ENCODE results near the gene GPR157.

GPR157 gene

DNA sequence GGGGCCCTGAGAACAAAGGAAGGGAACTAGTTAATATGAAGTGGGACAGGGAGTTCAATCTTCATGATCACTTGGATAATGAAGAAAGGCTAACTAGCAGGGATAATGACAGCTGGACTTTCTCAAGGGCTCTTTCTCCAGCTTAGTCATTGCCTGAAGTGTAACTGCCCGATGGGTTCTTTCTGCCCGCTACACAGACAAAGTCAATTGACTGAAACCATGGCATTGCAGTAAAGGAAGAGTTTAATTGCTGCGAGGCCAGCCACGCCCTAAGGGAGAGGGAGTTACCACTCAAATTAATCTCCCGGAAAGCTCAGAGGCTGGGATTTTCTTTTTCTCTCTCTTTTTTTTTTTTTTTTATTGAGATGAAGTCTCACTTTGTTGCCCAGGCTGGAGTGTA lies 42.9 kb downstream of the GPR157 start:
- no peak for DNase-seq

DNA sequence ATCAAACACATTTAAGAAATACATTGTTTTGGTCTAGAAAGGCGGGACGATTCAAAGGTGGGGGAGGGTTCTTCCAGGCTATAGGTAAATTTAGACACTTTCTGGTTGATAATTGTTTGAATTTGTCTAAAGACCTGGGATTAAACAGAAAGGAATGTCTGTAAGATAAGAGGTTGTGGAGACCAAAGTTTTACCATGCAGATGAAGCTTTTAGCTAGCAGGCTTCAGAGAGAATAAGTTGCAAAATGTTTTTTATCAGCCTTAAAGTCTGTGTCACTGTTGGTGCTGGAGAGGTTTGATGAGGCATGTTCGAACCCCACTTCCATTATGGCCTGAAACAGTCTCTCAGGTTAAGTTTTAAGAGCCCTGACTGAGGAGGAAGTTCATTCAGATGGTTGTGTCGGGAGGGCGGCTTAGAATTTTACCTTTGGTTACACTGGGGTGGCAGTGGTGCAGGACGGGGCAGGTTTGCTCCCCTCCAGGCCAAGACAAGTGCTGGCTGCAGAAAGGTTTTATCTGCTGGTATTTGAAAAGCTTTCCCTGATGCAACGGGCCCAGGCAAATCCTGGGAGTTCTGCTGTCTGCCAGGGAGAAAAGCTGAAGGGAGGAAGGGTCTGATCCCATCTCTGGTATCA lies 43.5 kb downstream of the GPR157 start:
- no peak for DNase-seq

DNA sequence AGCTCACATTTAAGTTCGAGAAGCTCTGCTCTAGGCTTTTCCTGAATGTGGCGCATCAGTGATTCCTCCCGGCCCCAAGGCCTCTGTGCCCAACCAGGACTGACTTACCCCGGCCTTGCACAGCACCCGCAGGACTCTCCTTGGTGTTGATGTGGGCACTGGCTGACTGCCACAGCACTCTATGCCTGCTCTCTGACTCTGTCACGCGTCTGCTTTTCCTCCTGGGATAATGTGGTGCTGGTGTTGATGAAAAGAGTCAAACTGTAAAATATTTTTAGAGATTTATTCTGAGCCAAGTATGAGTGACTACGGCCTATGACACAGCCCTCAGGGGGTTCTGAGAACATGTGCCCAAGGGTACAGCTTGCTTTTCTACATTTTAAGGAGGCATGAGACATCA lies 44.0 kb downstream of the GPR157 start:
- DNase-seq = no peak

DNA sequence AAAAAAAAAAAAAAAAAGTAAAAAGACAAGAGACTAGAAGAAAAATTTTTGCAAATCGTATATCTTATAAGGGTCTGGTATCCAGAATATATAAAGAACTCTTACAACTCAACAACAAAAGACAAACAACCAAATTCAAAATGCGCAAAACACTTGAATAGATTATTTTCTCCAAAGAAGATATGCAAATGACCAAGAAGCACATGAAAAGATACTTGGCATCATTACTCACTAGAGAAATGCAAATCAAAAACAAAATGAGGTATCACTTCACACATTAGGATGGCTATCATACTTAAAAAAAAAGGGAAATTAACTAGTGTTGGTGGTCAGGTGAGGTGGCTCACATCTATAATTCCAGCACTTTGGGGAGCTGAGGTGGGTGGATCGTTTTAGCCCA lies 47.4 kb downstream of the GPR157 start:
- DNase-seq = no peak

GRCh38 chr1:9080705-9081291 lies 48.1 kb downstream of the GPR157 start:
- DNase-seq = no peak

GRCh38 chr1:9079988-9080704 lies 48.8 kb downstream of the GPR157 start:
- no peak for DNase-seq

- DNase-seq = no peak
Measured at GRCh38 chr1:9078752-9079500, 50.0 kb downstream of the GPR157 start.

- DNase-seq = peak; percentile 44
Measured at GRCh38 chr1:9078015-9078751, 50.7 kb downstream of the GPR157 start.

- no peak for DNase-seq
Measured at GRCh38 chr1:9075022-9075421, 53.9 kb downstream of the GPR157 start.

- DNase-seq = no peak
Measured at GRCh38 chr1:9073143-9073542, 55.8 kb downstream of the GPR157 start.

DNA sequence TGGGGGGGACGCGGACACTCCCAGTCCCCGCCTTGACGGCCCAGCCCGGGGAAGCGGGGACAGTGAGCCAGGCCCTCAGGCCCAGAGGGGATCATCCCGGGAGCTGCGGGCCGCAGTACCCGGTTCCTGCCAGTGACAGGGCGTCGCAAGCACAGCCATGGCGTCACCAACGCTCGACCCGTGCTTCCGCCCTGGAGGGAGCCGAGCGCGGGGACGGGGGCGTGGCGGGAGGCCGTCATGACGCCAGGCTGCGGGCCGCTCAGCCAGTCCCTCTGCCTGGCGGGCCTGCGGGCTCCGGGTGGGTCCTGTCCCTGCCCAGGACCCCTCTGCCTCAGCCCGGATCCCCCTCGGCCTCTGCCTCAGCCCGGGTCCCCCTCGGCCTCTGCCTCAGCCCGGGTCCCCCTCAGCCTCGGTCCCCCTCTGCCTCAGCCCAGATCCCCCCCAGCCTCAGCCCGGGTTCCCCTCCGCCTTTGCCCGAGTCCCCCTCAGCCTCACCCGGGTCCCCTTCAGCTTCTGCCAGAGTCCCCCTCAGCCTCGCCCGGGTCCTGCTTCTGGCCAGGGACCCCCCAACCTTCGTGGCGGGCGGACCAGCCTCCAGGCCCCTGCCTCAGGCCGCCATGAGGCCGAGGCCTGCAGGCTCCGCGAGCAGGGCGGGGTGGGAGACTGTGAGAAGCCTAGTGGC lies 57.2 kb downstream of the GPR157 start:
- DNase-seq = no peak

GRCh38 chr1:9070486-9070885 lies 58.4 kb downstream of the GPR157 start:
- DNase-seq = no peak

GRCh38 chr1:9069326-9070100 lies 59.4 kb downstream of the GPR157 start, which contains the start of gene SLC2A5:
TSS of gene SLC2A5 (minus strand) at chr1:9069635. CDS start at chr1:9069536, 99 bp downstream.
- no peak for DNase-seq

DNA sequence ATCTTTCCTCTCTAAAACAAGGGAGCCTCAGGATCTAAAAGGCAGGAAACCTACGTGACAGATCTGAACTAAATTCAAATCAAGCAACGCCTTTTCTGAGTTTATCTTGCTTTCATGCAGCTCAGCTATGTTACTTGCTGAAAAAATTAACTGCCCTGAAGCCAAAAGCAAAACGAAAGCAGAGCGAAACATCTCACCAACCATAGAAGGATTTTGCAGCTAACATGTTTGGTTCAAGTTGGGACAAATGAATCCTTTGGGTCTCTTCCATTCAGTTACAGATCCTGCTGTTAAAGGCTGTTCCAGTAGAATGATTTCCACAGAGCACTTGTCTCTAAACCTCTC lies 59.9 kb downstream of the GPR157 start:
- DNase-seq = no peak

DNA sequence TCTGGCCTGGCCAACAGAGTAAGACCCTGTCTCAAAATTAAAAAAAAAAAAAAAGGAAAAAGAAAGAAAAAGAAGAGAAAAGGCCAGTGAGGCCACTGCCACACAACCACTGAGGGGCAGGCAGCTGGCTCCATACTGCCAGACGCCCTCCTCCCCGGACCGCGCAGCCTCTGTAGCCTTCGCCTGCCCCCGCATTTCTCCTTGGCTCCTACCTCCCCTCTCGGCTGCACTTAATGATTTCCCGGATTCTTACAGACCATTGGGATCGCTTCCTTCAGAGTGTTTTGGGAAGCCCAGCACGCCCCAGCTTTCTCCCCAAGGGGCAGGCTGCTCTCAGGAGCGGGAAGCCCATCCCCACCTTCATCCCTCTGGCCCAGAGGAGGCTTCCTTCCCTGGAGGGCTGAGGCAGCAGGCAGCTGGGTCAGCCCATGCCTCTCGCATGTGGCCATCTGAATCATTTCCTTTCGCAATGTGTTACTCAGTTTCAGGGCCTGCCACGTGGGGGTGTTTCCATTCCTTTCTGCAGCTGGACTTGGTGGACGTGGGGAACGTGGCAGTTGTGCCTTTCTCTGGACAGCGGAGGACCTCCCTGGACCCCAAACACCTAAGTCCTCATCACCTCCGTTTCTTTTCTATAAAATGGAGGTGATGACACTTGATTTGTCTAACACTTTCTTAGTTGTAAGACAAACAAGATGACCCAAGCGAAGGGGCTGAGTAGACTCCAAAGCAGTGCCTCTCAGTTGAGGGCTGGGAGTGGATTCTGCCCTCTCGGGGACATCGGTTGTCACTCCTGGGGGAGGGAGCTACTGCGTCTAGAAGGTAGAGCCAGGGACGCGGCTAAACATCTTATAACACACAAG lies 61.7 kb downstream of the GPR157 start:
- no peak for DNase-seq

DNA sequence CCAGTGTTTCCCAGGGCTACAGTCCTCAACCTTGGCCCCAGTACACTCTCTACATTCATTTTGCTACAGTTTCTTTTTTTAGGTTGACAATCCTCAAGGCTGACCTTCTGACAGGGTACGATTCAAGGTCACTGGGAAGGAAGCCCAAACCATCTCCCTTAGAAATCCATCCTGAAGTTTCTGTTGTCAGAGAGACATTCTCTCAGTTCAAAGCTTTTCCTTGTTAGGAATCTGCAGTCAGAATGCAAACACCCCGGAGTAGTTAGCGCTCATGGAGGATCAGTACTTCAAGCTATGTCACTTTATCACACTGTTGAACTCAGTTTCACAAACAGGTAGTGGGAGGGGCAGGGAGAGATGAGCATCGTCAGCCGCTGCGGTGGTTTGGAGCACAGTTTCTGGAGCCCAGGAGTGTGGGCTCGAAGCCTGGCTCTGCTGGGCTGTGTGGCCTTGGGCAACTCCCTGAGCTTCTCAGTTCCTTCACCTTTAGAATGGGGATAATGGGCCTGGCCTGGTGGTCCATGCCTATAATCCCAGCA lies 63.6 kb downstream of the GPR157 start:
- no peak for DNase-seq

DNA sequence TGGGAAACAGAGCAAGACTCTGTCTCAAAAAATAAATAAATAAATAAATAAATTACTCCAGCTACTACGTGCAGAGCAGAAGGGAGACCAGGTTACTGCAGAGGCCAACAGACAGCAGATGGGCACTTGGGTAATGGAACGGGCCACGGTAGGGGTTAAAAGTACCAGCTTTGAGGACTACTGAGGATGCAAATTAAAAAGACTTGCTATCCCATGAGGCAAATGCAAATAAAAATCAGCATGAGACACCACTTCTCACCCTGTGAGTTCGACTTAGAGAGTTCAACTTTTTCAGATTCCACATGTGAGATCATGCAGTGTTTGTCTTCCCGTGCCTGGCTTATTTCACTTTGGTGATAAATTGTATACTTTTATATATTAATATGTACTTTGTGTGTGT lies 66.1 kb downstream of the GPR157 start:
- DNase-seq = no peak

DNA sequence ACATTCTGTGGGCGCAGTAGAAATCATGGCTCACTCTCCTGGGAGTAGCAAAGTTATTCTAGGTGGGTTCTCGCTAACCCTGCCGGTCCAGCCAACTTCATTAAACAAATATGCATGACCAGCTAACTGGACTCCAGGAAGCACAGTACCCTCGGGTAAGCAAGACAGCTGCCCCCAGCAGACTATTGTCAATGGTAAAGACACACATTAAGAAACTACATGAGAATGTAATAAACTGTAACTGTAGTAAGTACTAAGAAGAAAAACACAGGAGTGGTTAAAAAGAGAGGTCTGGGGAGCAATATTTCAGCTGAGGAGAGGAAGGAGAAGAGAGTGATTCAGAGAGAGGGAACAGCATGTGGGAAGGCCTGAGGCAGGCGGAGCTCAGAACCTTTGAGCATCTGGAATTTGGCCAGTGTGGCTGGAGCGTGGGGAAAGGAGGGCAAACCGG lies 66.9 kb downstream of the GPR157 start:
- no peak for DNase-seq

DNA sequence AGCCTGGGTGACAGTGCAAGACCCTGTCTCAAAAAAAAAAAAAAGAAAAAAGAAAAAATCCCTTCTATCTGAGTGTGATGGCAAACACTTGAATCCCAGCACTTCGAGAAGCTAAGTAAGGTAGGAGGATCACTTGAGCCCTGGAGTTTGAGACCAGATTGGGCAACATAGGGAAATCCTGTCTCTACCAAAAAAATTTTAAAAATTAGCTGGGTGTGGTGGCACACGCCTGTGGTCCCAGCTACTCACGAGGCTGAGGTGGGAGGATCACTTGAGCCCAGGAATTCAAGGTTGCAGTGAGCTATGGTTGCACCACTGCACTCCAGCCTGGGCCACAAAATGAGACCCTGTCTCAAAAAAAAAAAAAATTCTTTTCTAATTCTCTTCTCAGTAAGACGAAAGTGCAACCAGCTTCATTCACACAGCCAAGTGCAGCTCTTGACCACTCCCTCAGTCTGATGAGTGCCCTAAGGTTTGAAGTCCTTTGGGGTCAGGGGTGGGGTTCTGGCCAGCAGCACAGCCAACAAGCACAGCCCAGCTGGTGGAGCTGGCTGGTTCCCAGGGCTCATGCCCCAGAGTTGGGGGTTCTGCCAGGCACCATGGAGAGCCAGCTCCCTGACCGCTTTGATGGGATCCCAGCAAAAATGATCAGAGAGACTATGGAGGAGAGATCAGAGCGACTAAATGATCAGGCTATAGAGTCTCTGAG lies 67.5 kb downstream of the GPR157 start:
- DNase-seq = no peak

Data from activated CD4-positive, alpha-beta T cell treated with anti-CD3 and anti-CD28 coated beads, Interleukin-10, Interleukin-2, amounts not matched to agents 100 ng/mL and 50 ng/mL, durations not matched to agents 16 hours and 8 hours (primary cell).